HG02885 (cell line): ENCODE measurements around the gene LRP1.

ENCODE experiments used
- ATAC-seq: cut with Tn5 transposase; IDR thresholded peaks from one replicate; pipeline ENCODE4 v1.9.1; 2021; ENCODE audit warnings: mild to moderate bottlenecking; ENCODE audit not compliant: unreplicated experiment, poor library complexity

The LRP1 gene

DNA sequence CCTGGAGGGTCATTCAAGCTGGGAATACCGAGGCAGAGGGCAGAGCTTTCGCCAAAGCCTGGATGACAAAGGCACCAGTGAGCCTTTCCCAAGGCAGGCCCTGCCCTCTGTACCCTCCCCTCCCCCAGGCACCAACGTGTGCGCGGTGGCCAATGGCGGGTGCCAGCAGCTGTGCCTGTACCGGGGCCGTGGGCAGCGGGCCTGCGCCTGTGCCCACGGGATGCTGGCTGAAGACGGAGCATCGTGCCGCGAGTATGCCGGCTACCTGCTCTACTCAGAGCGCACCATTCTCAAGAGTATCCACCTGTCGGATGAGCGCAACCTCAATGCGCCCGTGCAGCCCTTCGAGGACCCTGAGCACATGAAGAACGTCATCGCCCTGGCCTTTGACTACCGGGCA, 57.1 kb downstream of the LRP1 start:
- ATAC-seq = no peak

DNA sequence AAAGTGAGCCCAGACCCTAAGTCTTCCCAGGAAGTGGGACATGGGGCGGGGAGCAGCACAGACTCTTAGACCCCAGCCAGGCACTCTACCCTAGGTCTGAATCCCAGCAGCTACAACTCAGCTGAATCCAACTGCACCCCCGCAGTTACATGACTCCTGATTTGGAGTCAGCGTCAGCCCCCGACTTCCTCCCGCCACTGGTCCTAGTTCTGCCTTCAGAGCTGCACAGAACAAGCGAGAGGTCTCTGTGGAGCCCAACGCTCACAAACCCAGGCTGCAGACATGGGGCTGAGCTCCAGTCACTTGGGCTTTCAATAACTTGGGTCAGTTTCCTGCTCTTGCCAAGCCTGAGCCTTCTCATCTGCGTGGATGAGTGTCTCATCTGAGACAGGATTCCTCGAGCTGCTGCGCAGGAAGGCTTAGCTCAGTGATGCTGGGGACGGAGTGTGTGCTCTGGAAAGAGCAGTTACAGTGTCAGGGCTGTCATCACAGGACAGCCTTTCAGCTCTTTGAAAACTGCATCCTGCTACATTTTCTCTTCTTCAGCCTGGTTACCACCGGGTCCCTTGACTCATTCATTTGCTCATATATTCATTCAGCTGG, 57.7 kb downstream of the LRP1 start:
- ATAC-seq = no peak

DNA sequence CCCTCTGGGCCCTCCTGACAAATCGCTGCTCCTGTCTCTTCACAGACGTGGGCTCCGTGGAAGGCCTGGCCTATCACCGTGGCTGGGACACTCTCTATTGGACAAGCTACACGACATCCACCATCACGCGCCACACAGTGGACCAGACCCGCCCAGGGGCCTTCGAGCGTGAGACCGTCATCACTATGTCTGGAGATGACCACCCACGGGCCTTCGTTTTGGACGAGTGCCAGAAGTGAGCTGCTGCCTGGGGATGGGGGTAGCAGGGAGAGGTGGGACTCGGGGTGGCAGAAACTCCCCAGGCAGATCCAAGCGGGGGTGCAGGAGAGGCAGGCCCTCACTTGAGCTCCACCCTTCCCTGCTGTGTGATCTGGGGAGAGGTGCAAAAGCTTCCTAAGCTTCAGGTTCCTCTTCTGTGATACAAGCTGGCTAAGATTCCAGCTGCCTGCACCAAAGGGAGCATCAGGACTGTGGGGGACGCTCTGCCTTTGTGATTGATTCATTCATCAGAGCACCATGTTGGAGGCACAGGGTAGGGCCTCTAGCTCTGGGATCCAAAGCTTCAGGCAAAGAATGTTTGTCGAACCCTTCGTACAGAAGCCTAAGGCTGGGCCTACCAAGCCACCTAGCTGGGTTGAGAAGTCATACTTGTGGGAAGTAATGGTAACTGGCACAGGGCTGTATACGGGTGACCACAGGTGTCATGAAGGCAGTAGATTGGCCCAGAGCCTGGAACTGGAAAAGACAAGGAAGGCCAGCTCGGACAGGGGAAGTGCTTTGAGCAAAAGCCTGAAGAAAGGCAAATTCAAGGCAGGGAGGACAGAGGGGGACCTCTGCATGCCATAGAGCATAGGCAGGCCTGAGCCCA, 59.2 kb downstream of the LRP1 start:
- no peak for ATAC-seq

DNA sequence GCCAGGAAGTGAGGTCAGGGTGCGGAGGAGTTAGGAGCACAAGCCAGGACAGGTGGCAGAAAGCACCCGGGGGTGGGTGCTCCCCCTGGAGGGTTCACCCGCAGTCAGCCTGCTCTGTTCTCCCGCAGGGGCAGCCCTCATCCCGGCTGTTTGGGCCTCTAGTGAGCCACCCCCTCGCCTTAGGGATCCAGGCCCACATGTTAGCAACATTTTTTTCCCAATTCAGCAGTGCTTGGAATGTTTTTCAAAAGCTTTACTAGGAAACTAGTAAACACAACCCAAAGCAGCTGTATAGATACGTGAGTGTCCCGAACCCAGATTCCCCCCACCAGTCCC, 59.8 kb downstream of the LRP1 start:
- ATAC-seq = no peak

DNA sequence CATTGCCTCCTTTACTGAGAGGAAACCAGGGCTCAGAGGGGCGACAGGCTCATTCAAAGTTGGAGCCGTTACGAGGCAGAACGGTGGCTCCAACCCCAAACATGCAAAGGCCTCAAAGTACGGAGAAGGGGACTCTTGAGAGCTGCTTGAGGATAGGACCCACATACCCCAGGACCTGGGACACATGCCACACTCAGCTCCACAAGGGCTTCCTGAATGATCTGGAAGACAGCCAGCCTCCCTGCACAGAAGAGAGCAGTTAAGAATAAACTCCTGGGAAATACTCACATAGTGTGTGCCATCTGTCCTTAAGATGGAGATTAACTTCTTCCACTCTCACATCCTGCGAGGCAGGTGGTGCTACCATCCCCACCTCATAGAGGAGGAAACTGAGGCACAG, 61.8 kb downstream of the LRP1 start:
- ATAC-seq = no peak

DNA sequence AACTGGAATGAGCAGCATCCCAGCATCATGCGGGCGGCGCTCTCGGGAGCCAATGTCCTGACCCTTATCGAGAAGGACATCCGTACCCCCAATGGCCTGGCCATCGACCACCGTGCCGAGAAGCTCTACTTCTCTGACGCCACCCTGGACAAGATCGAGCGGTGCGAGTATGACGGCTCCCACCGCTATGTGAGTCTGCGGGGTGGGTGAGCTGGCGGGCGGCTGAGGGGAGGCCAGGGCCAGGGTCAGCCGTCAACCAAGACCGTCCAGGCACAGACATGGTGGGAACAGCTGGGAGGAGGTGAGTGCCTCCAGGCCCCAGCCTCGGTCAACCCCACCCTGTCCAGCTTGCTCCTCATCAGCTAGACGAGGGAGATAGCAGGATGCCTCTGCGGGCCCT, 62.5 kb downstream of the LRP1 start:
- no peak for ATAC-seq

DNA sequence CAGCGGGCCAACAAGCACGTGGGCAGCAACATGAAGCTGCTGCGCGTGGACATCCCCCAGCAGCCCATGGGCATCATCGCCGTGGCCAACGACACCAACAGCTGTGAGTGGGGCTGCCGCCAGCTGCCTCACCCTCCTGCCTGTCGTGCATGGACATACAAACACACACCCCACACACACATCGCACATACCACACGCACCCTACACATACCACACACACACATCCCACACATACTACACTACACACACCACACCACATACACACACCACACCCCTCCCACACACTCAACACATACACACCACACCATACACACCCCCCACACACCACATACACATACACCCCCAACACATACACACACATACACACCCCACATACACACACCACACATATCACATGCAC, 63.1 kb downstream of the LRP1 start:
- ATAC-seq = no peak

DNA sequence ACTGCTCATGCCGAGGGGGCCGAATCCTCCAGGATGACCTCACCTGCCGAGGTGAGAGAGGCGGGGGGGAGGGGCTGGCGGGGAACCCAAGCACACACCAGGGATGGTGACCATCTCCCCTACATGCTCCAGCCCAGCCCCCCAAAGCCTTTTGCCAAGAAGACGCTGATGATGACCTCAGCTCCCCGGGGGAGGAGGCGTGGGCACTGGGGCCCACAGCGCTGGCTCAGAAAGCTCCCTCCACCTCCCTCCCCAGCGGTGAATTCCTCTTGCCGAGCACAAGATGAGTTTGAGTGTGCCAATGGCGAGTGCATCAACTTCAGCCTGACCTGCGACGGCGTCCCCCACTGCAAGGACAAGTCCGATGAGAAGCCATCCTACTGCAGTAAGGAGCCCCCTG, 64.6 kb downstream of the LRP1 start:
- ATAC-seq = no peak

DNA sequence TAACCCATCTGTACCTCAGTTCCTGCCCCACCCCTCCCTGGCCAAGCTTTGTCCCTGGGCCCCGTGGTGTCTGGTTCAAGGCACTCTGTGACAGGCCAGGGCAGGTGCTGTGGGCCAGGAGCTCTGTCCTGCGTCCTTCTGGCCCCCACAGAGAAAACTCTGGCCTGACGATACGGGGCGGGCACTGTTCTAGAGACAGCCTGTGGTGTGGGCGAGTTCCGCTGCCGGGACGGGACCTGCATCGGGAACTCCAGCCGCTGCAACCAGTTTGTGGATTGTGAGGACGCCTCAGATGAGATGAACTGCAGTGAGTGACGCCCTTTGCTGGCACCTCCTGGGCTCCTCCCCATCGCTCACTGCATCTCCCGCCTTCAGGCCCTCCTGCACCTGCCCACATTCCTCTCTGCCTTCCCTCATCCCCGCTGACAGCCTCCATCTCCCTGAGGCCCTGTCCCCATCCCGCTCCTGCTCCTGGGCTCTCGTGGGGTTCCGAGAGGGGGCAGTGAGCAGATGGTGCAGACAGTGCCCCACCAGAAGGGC, 65.5 kb downstream of the LRP1 start:
- ATAC-seq = no peak

DNA sequence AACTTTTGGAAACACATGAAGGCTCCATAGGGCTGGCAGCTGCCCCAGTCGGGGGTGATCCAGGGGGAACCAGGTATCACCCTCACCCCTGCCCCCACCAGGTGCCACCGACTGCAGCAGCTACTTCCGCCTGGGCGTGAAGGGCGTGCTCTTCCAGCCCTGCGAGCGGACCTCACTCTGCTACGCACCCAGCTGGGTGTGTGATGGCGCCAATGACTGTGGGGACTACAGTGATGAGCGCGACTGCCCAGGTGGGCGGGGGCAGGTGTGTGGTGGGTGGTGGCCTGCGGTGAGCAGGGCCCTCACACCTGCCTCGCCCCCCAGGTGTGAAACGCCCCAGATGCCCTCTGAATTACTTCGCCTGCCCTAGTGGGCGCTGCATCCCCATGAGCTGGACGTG, 66.0 kb downstream of the LRP1 start:
- ATAC-seq = no peak

DNA sequence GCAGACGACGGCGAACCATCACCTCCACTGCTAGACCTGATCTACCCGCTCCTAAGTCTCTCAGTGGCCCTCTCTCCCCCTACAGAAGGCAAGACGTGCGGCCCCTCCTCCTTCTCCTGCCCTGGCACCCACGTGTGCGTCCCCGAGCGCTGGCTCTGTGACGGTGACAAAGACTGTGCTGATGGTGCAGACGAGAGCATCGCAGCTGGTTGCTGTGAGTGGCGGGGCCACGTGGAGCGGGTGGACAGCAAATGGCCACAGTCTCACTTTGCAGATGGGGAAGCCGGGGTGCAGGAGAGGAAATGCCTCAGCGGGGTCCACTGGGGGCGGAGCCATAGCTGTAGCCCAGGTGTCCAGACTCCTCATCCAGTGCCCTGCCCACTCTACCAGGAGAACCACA, 66.9 kb downstream of the LRP1 start:
- ATAC-seq = no peak

DNA sequence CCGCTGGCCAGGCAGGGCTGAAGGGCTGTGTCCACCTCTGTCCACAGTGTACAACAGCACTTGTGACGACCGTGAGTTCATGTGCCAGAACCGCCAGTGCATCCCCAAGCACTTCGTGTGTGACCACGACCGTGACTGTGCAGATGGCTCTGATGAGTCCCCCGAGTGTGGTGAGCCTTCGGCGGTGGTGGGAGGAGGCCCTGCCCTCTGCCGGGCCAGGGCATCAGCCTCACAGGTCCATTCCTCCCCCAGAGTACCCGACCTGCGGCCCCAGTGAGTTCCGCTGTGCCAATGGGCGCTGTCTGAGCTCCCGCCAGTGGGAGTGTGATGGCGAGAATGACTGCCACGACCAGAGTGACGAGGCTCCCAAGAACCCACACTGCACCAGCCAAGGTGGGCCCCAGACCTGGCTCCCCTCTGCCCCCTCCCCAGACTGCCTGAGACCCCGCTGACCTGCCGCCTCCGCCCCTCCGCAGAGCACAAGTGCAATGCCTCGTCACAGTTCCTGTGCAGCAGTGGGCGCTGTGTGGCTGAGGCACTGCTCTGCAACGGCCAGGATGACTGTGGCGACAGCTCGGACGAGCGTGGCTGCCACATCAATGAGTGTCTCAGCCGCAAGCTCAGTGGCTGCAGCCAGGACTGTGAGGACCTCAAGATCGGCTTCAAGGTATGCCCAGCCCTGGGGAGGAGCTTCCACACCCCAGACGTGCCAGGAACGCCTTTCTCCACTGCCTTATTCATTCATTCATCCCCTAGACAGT, 67.5 kb downstream of the LRP1 start:
- no peak for ATAC-seq

DNA sequence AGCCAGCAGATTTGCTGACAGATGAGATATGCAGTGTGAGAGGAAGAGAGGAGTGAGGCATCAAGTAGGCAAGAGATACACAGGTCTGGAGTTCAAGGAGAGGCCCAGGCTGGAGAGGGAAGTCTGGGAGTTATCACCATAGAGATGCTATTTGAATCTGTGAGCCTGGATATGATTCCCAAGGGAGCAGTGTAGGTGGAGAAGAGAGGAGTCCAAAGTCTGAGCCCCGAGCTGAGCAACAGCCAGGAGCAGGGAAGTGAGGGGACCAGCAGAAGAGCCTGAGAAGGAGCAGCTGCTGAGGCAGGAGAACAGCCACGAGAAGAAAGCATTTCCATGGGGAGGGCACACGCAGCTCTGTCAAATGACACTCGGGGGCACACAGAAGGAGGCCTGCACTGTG, 68.2 kb downstream of the LRP1 start:
- no peak for ATAC-seq

DNA sequence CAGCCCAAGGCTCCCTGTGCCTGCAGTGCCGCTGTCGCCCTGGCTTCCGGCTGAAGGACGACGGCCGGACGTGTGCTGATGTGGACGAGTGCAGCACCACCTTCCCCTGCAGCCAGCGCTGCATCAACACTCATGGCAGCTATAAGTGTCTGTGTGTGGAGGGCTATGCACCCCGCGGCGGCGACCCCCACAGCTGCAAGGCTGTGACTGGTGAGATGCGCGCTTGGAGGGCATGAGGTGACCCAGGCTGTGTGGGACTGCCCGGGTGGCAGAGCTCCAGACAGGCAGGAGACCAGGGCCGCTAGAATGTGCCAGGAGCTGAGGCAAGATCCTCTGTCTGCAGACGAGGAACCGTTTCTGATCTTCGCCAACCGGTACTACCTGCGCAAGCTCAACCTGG, 68.7 kb downstream of the LRP1 start:
- no peak for ATAC-seq

DNA sequence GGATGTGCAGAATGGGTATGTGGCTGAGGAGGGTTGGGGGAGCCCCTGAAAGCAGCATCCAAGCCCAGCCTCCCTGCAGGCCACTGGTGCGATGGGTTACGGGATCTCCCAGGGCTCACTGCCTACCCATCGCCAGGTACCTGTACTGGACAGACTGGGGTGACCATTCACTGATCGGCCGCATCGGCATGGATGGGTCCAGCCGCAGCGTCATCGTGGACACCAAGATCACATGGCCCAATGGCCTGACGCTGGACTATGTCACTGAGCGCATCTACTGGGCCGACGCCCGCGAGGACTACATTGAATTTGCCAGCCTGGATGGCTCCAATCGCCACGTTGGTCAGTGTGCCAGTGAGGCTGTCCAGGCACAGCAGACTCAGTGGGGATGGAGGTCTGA, 70.0 kb downstream of the LRP1 start:
- no peak for ATAC-seq

DNA sequence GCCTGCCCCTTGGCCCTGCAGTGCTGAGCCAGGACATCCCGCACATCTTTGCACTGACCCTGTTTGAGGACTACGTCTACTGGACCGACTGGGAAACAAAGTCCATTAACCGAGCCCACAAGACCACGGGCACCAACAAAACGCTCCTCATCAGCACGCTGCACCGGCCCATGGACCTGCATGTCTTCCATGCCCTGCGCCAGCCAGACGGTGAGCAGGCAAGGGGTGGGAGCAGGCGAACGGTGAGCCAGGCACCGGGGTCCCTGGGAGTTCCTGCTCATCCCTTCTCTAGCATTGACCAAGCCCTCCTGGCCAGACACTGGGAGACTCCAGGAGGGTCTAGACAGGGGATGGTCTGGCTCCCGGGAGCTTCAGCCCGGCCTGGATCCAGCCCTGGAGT, 70.9 kb downstream of the LRP1 start:
- no peak for ATAC-seq

DNA sequence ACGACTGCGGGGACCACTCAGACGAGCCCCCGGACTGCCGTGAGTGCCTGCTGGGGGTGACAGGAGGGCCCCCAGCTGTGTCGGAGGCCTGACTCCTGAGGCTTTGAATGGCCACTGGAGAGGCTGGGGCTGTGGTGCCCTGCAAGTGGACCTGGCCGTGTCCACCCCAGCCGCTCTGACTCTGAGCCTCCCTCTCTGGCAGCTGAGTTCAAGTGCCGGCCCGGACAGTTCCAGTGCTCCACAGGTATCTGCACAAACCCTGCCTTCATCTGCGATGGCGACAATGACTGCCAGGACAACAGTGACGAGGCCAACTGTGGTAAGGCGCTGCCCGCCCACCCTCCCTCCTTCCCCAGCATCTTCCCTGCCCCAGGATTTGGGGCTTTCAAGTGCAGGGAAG, 72.2 kb downstream of the LRP1 start:
- ATAC-seq = no peak

DNA sequence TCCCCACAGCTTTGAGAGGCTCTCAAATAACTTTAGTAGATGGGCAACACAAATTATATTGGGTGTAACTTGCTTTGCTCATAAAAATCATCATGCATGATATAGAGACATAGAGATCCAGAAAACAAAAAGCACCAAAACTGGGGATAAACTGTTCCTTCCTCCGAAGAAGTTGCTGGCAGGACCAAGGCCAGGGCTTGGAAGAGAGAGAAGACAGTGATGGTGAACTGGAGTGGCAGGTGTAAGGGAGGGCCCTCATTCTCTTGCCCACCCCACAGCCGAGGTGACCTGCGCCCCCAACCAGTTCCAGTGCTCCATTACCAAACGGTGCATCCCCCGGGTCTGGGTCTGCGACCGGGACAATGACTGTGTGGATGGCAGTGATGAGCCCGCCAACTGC, 72.9 kb downstream of the LRP1 start:
- ATAC-seq = no peak

DNA sequence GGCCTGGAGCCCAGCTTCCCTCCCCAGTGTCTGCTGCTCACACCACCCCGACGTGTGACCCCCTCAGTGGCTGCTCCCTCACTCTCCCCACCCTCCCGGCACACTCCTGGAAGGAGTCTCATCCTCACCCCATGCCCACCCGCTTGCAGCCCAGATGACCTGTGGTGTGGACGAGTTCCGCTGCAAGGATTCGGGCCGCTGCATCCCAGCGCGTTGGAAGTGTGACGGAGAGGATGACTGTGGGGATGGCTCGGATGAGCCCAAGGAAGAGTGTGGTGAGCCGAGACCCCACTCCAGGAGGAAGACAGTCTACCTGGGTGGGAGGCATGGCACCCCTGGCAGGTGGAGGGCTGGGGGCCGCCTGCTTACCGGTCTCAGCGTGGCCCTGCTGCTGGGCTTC, 73.3 kb downstream of the LRP1 start:
- no peak for ATAC-seq

DNA sequence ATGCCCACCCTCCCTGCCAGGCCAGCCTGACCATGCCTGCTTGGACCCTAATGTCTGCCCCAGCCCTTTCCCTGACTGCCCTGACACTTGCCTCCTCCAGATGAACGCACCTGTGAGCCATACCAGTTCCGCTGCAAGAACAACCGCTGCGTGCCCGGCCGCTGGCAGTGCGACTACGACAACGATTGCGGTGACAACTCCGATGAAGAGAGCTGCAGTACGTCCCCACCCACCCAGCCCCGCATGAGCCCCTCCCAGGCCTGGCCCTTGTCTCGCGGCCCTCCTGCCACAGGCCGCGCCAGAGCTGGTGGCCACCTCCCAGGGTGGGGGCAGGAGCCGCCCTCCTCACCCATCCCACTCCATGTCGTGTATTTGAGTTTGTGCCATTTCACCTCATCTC, 74.0 kb downstream of the LRP1 start:
- ATAC-seq = no peak

DNA sequence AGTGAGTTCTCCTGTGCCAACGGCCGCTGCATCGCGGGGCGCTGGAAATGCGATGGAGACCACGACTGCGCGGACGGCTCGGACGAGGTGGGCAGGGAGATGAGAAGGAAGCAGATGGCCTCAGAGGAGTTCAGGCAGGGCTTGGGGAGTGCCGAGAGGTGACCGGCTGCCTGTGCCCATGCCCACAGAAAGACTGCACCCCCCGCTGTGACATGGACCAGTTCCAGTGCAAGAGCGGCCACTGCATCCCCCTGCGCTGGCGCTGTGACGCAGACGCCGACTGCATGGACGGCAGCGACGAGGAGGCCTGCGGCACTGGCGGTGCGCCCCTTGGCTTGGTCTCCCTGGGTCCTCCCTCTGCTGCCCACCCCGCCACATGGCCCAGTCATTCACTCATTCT, 74.9 kb downstream of the LRP1 start:
- no peak for ATAC-seq
